ENCODE results near the gene ATN1.

The ATN1 gene

GRCh38 chr12:6979453-6979852, 51.7 kb downstream of the ATN1 start:
- no peak for TF ChIP-seq CTCF (conservative IDR thresholded peaks at IDR 0.05; ENCODE audit: low read length)
- no peak for DNase-seq (ENCODE audit: low read depth)

GRCh38 chr12:6980075-6980474, 52.3 kb downstream of the ATN1 start:
- DNase-seq (ENCODE audit: low read depth) = no peak
- H3K4me3 ChIP-seq (ENCODE audit: low read length) = no peak overlapping the region
- no peak for TF ChIP-seq CTCF (conservative IDR thresholded peaks at IDR 0.05; ENCODE audit: low read length)

More at GRCh38 chr12:6979453-6979852, 51.7 kb downstream of the ATN1 start:
- H3K4me3 ChIP-seq (ENCODE audit: low read length) = no peak overlapping the region

- DNase-seq (ENCODE audit: low read depth) = no peak
- TF ChIP-seq CTCF (conservative IDR thresholded peaks at IDR 0.05; ENCODE audit: low read length) = no peak
- H3K4me3 ChIP-seq (ENCODE audit: low read length) = no peak overlapping the region
Observed at GRCh38 chr12:6980740-6981139, 53.0 kb downstream of the ATN1 start.

- TF ChIP-seq CTCF (conservative IDR thresholded peaks at IDR 0.05; ENCODE audit: low read length) = no peak
- H3K4me3 ChIP-seq (ENCODE audit: low read length) = no peak overlapping the region
- no peak for DNase-seq (ENCODE audit: low read depth)
Observed at GRCh38 chr12:6981152-6982052, 53.6 kb downstream of the ATN1 start.

GRCh38 chr12:6982532-6982931, 54.8 kb downstream of the ATN1 start:
- DNase-seq (ENCODE audit: low read depth) = no peak
- no peak for TF ChIP-seq CTCF (conservative IDR thresholded peaks at IDR 0.05; ENCODE audit: low read length)
- H3K4me3 ChIP-seq (ENCODE audit: low read length) = no peak overlapping the region

- H3K4me3 ChIP-seq (ENCODE audit: low read length) = no peak overlapping the region
- TF ChIP-seq CTCF (conservative IDR thresholded peaks at IDR 0.05; ENCODE audit: low read length) = no peak
- DNase-seq (ENCODE audit: low read depth) = no peak
Observed at GRCh38 chr12:6987956-6988553, 60.3 kb downstream of the ATN1 start.
